GM18858 (cell line): Measurements from ENCODE around the gene SYCN.

Experiments used
- ATAC-seq: cut with Tn5 transposase; IDR thresholded peaks from one replicate; pipeline ENCODE4 v1.9.1; 2021; ENCODE audit not compliant: unreplicated experiment

The SYCN gene

DNA sequence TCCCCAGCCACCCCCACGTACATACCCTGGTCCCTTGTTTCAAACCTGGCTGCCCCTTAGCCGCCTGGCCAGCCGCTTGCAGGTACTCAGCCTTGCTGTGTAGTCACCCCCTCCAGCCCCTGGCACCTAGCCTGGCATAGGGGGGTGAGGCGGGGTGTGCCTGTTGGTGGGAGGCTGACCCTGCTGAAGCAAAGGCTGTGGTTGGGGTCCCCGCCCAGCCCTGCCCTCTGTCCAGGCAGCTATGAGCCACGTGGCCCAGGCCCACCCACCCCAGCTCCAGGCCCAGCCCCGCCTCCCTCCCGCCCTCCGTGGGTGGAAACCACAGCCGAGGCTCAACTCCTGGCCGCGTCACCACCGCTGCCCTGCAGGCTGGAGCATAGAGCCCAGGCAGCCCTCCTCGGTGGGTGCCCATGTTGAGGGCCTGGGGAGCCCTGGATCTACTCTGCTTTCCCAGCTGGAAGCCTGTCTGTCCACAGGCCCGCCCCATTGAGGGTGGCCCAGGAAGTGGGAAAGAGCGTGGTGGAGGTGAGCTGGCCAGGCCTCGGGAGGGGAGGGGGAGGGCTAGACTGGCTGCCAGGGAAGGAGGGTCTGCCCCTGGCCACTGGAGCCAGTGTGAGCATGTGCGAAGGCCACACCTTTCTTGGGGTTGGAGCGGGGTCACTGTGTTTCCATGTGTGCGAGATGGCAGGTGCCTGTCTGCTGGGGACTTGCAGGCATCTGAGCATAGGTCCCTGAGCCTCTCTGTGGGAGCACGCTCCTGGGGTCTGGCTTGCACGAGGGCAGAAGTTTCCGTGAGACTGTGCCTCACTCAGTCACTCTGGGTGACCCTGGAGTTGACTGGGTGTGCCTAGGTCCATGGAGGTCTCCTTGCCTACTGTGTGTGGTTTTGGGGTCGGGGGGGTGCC, 47.5 kb downstream of the SYCN start:
- no peak for ATAC-seq

DNA sequence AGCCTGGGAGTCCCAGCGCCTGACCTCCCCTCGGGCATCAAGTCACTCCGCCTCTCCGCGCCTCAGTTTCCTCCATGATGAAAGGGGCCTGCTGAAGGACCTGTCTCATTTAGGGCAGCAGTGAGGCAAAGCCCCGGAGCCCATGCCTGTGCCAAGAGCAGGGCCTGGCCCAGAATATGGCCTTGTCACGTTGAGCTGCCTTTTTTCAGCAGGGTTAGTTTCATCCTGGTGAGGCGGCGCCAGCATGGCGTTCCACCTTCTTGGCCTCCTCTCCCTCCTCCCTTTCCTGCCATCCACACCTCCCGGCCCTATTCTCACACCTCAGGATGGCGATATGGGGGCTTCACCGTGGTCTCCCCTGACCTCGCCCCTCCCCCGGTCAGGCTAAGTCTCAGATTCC, 48.3 kb downstream of the SYCN start:
- no peak for ATAC-seq

DNA sequence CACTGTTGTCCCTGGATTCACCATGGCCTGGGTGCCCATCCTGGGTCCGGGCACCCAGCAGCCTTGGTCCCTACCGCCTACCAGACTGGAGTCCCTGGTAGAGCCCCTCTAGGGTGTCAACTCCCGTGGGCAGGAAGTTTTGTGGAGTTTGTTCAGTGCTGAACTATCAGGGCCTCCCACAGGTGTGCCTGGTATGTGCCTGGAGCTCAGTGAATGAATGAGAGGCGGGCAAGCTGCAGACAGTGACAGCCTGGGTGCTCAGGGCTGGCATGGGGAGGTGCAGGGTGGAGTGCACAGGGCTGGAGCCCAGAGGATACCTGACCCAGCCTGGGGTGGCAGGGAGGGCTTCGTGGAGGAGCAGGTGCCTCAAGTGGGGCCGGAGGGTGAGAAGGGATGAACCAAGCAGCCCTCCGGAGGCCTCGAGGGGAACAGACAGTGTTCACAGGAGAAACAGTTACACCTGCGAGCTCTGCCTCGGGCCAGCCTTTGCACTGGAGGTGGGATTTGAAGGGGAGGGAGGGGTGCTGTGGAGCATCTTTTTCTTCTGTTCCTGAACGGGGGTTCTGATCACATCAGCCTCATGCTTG, 48.9 kb downstream of the SYCN start:
- ATAC-seq: no peak

DNA sequence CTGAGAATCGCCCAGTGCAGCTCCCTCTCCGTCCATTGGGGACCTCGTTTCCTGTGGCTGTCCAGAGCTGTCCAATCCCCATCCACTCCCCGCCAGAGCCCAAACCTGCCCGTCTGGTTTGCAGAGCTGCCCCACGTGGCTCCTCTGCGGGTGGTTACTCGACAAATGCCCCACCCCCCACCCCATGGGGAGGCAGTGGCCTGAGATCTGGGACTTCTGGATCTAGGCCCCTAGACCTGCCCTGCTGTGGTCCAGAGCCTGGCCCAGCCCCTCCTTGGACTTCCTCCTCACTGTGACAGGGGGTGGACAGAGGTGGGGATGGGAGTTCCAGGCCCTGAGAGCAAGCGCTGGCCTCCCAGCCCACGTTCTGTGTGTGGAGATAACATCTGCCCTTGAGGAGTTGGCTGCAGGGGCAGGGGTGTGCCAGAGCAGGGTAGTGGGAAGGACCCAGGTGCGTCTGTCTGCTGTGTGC, 49.4 kb downstream of the SYCN start:
- no peak for ATAC-seq

- no peak for ATAC-seq
Measured at GRCh38 chr19:39154100-39154628, 49.9 kb downstream of the SYCN start.
